Body of pancreas (tissue), 4 donors: Measurements from ENCODE around the gene ADGRA1.

Experiments
- CTCF ChIP-seq, 7 experiments: fragments of 450-650 bp in 4 of 7; fragments of 200-600 bp in 3 of 7; sonication (generic) in 3 of 7; IDR thresholded peaks; one replicate each; pipeline ENCODE4 v1.5.1; 2016 to 2019; ENCODE audit warnings: antibody characterized with exemption in 7 of 7
- POLR2A ChIP-seq, 3 donors: fragments of 450-650 bp; IDR thresholded peaks; one replicate each; pipeline ENCODE4 v1.6.1; 2016; ENCODE audit warnings: antibody characterized with exemption in 3 of 3, mild to moderate bottlenecking in 2 of 3

- TF ChIP-seq CTCF (IDR thresholded peaks at IDR 0.05) (no peak), POLR2A (IDR thresholded peaks at IDR 0.05) (no peak)
Observed at GRCh38 chr10:133127291-133128125, 39.8 kb downstream of the ADGRA1 start.
